Activated naive CD8-positive, alpha-beta T cell (primary cell): ENCODE data around the gene FGF12.
A peak's percentile ranks its signal among the peaks of the same experiment; 100 is the strongest.

Source experiments
- H3K27ac Mint-ChIP-seq: one replicate; pipeline ENCODE4 v1.8.0; 2021; ENCODE audit warnings: mixed read lengths
- H3K27me3 Mint-ChIP-seq: one replicate; pipeline ENCODE4 v1.8.0; 2021; ENCODE audit warnings: mixed read lengths
- H3K36me3 Mint-ChIP-seq: one replicate; pipeline ENCODE4 v1.8.0; 2021; ENCODE audit warnings: mixed read lengths
- H3K4me1 Mint-ChIP-seq: one replicate; pipeline ENCODE4 v1.8.0; 2021; ENCODE audit warnings: low read depth, mixed read lengths
- H3K4me3 Mint-ChIP-seq: one replicate; pipeline ENCODE4 v1.8.0; 2021; ENCODE audit warnings: mild to moderate bottlenecking, mixed read lengths
- H3K9me3 Mint-ChIP-seq: one replicate; pipeline ENCODE4 v1.8.0; 2021; ENCODE audit warnings: low read depth, mixed read lengths

Gene FGF12

GRCh38 chr3:192365571-192365970, 361.8 kb downstream of the FGF12 start:
- H3K4me1 Mint-ChIP-seq, result no peaks in the 10 kb centered on the region

GRCh38 chr3:192364316-192364715, 363.0 kb downstream of the FGF12 start:
- H3K36me3 Mint-ChIP-seq, result no peaks in the 10 kb centered on the region
- H3K27ac Mint-ChIP-seq, result no peak overlapping the region
- no peak overlapping the region for H3K4me3 Mint-ChIP-seq
- no peaks in the 10 kb centered on the region for H3K4me1 Mint-ChIP-seq
- no peaks in the 10 kb centered on the region for H3K27me3 Mint-ChIP-seq
- H3K9me3 Mint-ChIP-seq, result no peaks in the 10 kb centered on the region

More at GRCh38 chr3:192365571-192365970, 361.8 kb downstream of the FGF12 start:
- H3K4me3 Mint-ChIP-seq, result no peak overlapping the region
- H3K9me3 Mint-ChIP-seq, result no peaks in the 10 kb centered on the region
- H3K36me3 Mint-ChIP-seq, result no peaks in the 10 kb centered on the region
- H3K27ac Mint-ChIP-seq, result no peak overlapping the region
- no peaks in the 10 kb centered on the region for H3K27me3 Mint-ChIP-seq

GRCh38 chr3:192354687-192355086, 372.7 kb downstream of the FGF12 start:
- no peaks in the 10 kb centered on the region for H3K36me3 Mint-ChIP-seq
- no peaks in the 10 kb centered on the region for H3K4me1 Mint-ChIP-seq
- no peaks in the 10 kb centered on the region for H3K27me3 Mint-ChIP-seq
- H3K9me3 Mint-ChIP-seq, result no peaks in the 10 kb centered on the region
- no peak overlapping the region for H3K27ac Mint-ChIP-seq
- no peak overlapping the region for H3K4me3 Mint-ChIP-seq

DNA sequence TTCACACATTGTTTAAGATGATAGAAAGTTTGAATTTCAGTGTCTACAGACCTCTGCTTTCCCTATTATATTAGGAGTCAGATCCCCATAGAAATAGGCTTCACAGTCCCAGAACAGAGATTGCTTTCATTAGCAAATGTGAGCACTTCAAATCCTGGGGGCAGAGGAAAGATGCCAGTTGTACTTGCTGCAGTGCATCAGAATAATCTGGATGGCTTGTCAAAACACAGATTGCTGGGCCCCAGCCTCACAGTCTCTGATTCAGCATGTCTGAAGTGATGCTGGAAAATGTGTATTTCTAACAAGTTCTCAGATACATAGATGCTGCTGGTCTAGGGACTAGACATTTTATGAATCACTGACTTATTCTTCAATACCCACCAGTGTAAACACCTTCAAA, 375.2 kb downstream of the FGF12 start:
- no peak overlapping the region for H3K4me3 Mint-ChIP-seq
- H3K4me1 Mint-ChIP-seq, result no peaks in the 10 kb centered on the region
- no peak overlapping the region for H3K27ac Mint-ChIP-seq
- H3K36me3 Mint-ChIP-seq, result no peaks in the 10 kb centered on the region
- no peaks in the 10 kb centered on the region for H3K27me3 Mint-ChIP-seq
- H3K9me3 Mint-ChIP-seq, result no peaks in the 10 kb centered on the region

GRCh38 chr3:192351441-192351840, 375.9 kb downstream of the FGF12 start:
- Mint-ChIP-seq H3K4me1 (no peaks in the 10 kb centered on the region), H3K9me3 (no peaks in the 10 kb centered on the region), H3K27me3 (no peaks in the 10 kb centered on the region), H3K27ac (no peak overlapping the region), H3K4me3 (no peak overlapping the region), H3K36me3 (no peaks in the 10 kb centered on the region)

DNA sequence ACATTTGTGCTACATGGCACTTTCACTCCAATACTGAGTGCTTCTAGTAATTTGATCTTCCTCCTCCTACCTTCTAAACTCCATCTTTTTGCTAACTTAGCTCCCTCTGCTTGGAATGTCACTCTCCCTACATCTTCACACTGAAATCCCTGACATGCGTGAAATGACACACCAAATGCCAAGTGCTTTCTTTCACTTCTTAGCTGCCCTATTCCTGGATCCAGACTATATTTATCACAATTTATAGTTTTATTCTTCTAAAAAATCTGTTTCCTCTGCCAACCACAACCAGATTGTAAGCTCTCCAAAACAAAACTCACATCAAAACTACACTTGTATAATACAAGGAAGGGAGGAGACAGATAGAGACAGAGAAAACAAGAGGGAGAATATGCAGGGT, 387.3 kb downstream of the FGF12 start:
- H3K27ac Mint-ChIP-seq, result no peak overlapping the region
- no peaks in the 10 kb centered on the region for H3K36me3 Mint-ChIP-seq
- no peaks in the 10 kb centered on the region for H3K4me1 Mint-ChIP-seq
- no peak overlapping the region for H3K4me3 Mint-ChIP-seq
- peaks cover 6% of the 10 kb centered on the region for H3K27me3 Mint-ChIP-seq
- H3K9me3 Mint-ChIP-seq, result no peaks in the 10 kb centered on the region

DNA sequence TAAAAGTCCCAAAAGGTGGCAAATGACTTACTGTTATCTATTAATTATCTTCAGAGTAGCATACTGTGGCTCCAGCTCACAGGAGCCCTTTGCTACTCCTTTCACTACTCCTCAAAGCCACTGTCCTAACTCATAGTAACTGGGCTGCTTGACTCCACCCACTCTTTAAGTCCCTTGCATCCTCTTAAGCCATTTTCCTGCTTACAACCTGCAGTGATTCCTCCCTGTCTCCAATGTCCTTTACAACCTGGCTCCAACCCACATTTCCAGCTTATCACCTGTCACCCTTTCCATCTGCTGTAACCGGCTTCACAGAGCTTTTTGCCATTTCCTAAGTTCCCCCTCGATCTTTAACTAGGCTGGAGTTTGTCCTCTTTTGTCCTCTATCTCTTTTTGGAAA, 388.1 kb downstream of the FGF12 start:
- H3K9me3 Mint-ChIP-seq, result no peaks in the 10 kb centered on the region
- no peaks in the 10 kb centered on the region for H3K36me3 Mint-ChIP-seq
- H3K27me3 Mint-ChIP-seq, result peaks cover 6% of the 10 kb centered on the region
- no peak overlapping the region for H3K27ac Mint-ChIP-seq
- no peaks in the 10 kb centered on the region for H3K4me1 Mint-ChIP-seq
- H3K4me3 Mint-ChIP-seq, result no peak overlapping the region

GRCh38 chr3:192336286-192336685, 391.1 kb downstream of the FGF12 start:
- H3K36me3 Mint-ChIP-seq, result no peaks in the 10 kb centered on the region
- no peak overlapping the region for H3K27ac Mint-ChIP-seq
- no peaks in the 10 kb centered on the region for H3K9me3 Mint-ChIP-seq
- peaks cover 8% of the 10 kb centered on the region for H3K4me1 Mint-ChIP-seq
- peaks cover 5% of the 10 kb centered on the region for H3K27me3 Mint-ChIP-seq
- no peak overlapping the region for H3K4me3 Mint-ChIP-seq

- H3K4me3 Mint-ChIP-seq, result no peak overlapping the region
- no peaks in the 10 kb centered on the region for H3K36me3 Mint-ChIP-seq
- H3K4me1 Mint-ChIP-seq, result peaks cover 8% of the 10 kb centered on the region
- no peak overlapping the region for H3K27ac Mint-ChIP-seq
- no peaks in the 10 kb centered on the region for H3K27me3 Mint-ChIP-seq
- H3K9me3 Mint-ChIP-seq, result no peaks in the 10 kb centered on the region
Observed at GRCh38 chr3:192332386-192333291, 394.7 kb downstream of the FGF12 start.

GRCh38 chr3:192331749-192332385, 395.5 kb downstream of the FGF12 start:
- Mint-ChIP-seq H3K4me1 (peaks cover 8% of the 10 kb centered on the region), H3K27ac (no peak overlapping the region), H3K4me3 (peak overlapping the region; percentile 55), H3K27me3 (no peaks in the 10 kb centered on the region), H3K36me3 (no peaks in the 10 kb centered on the region), H3K9me3 (no peaks in the 10 kb centered on the region)

DNA sequence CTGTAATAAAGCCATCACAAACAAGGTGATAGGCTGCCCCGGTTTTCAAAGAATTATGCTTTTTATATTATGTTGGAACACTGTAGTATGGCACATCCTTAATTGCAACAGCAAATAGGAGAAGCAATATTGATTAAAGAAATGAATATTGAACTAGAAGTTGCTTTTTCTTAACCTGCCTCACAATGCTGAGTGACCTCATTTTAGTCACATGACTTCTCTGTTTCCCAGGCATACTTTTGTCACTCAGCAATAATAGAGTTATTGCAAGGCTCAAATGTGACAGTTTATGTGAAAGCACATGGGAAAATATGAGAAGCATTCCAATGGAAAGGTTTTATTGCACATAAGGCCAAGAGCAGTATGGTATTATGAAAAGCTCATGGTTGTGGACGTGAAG, 400.7 kb downstream of the FGF12 start:
- Mint-ChIP-seq H3K9me3 (peaks cover 4% of the 10 kb centered on the region), H3K36me3 (no peaks in the 10 kb centered on the region), H3K4me3 (no peak overlapping the region), H3K27me3 (no peaks in the 10 kb centered on the region), H3K4me1 (peaks cover 3% of the 10 kb centered on the region), H3K27ac (no peak overlapping the region)

GRCh38 chr3:192317564-192317963, 409.8 kb downstream of the FGF12 start:
- no peaks in the 10 kb centered on the region for H3K27me3 Mint-ChIP-seq
- no peaks in the 10 kb centered on the region for H3K4me1 Mint-ChIP-seq
- H3K9me3 Mint-ChIP-seq, result no peaks in the 10 kb centered on the region
- H3K27ac Mint-ChIP-seq, result no peak overlapping the region
- no peak overlapping the region for H3K4me3 Mint-ChIP-seq
- no peaks in the 10 kb centered on the region for H3K36me3 Mint-ChIP-seq

DNA sequence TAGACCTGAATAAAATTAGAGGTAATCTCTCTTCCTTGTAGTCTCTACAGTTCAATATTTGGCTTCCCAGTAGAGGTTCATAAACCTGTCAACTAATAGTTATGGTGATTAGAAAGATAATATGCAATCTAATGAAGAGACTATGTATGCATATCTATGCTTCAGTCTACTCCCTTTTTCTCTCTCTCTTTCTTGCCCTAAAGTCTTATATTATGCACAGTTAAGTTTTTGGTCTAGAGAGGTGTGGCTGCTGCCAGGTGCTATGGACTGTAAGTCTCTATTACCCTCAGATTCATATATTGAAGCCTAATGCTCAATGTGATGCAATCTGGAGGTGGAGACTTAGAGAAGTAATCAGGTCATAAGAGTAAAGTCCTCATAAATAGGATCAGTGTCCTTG, 413.7 kb downstream of the FGF12 start:
- H3K4me3 Mint-ChIP-seq, result no peak overlapping the region
- no peaks in the 10 kb centered on the region for H3K4me1 Mint-ChIP-seq
- no peaks in the 10 kb centered on the region for H3K27me3 Mint-ChIP-seq
- no peaks in the 10 kb centered on the region for H3K9me3 Mint-ChIP-seq
- no peaks in the 10 kb centered on the region for H3K36me3 Mint-ChIP-seq
- H3K27ac Mint-ChIP-seq, result no peak overlapping the region

GRCh38 chr3:192307631-192308030, 419.7 kb downstream of the FGF12 start:
- Mint-ChIP-seq H3K4me3 (no peak overlapping the region), H3K9me3 (no peaks in the 10 kb centered on the region), H3K4me1 (no peaks in the 10 kb centered on the region), H3K27ac (no peak overlapping the region), H3K36me3 (no peaks in the 10 kb centered on the region), H3K27me3 (no peaks in the 10 kb centered on the region)

GRCh38 chr3:192303235-192303634, 424.1 kb downstream of the FGF12 start:
- no peaks in the 10 kb centered on the region for H3K9me3 Mint-ChIP-seq
- no peaks in the 10 kb centered on the region for H3K36me3 Mint-ChIP-seq
- H3K27ac Mint-ChIP-seq, result no peak overlapping the region
- H3K4me3 Mint-ChIP-seq, result no peak overlapping the region
- H3K4me1 Mint-ChIP-seq, result no peaks in the 10 kb centered on the region
- H3K27me3 Mint-ChIP-seq, result no peaks in the 10 kb centered on the region
